UCSD-AML1 (cell line): ENCODE results near the gene IMMP2L.

ENCODE experiments used
- DNase-seq: peaks from one replicate; lab custom pipeline; 2025; ENCODE audit not compliant: unreplicated experiment; lab: John Stamatoyannopoulos, UW

Gene IMMP2L

GRCh38 chr7:110774071-110774470 lies 788.2 kb downstream of the IMMP2L start:
- DNase-seq, result no peak

GRCh38 chr7:110772615-110773014 lies 789.7 kb downstream of the IMMP2L start:
- DNase-seq, result no peak

GRCh38 chr7:110771717-110772116 lies 790.6 kb downstream of the IMMP2L start:
- no peak for DNase-seq

DNA sequence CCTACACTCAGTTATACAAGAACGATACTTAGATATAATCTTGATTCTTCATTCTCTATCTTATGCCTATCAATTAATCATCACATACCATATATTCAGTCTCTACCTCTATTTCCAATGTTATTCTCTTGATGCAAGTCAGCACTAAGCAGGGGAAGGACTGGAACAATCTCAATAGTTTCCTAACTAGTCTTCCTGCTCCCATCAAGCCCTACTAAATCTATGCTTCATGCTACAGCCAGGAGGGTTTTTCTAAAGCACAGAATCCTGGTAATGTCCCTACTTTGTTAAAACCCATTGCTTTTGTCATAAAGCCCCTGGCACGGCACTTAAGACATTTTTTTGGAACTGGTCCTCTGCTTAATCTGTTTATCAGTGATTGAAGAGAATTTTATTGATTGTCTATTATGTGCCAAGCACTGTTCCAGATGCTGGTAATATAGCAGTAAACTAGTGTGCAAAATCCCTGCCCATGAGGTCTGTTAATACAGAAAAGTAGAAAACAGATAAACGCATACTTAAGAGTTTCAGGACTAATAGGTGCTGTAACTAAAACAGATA lies 794.7 kb downstream of the IMMP2L start:
- no peak for DNase-seq

DNA sequence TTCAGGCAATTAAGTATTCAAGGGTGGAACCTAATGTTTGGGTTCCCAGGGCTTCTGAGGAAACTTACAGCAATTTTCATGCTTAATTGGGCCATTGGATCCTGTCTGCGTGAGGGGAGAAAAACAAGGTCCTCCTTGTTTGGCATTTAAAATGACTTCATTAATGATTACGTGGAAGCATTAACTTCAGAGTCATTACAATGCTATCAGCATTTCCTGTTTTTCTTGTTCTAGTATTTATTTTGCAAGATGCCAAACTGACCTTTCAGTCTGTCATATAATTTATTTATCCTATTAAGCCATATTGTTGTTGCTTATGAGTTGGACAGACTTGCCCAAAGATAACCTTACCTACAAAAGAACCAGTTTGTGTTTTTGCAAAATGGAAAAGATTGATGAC lies 795.4 kb downstream of the IMMP2L start:
- DNase-seq, result no peak

DNA sequence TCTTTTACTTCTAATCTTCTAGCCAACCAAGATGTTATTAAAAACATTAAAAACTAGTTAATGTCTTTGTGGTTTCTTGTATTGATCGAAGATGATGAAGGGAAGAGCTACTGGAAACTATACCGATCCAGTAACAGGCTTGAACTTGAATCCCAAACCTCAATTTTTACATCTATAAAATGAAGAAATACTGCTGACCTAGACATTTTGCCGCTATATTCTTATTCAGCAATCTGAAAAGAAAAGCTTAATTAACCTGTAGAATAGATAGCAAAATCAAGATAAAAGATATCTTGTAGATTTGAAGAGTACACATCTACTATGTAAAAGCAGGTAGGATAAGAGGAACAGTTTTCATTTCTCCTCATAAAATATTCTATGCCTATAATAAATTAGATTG lies 797.4 kb downstream of the IMMP2L start:
- DNase-seq, result no peak

- no peak for DNase-seq
Measured at GRCh38 chr7:110762546-110763225, 799.6 kb downstream of the IMMP2L start.

- DNase-seq, result no peak
Measured at GRCh38 chr7:110760341-110760740, 802.0 kb downstream of the IMMP2L start.

DNA sequence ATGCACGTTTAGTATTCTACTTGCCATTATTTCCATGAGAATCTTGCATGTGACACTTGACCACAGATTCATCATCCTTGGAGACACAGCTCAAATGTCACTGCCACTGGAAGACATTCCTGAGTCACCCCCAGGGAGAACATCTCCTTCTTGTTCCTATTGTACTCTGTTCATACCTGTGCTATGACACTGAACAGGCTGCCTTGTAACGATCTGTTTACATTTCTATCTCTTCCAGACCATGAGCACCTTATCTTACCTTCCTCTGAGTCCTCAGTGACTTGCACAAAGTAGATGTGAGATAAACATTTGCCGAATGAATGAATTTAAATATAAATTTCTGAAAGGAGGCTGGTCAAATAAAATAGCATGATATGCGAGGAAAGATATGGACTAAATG lies 803.2 kb downstream of the IMMP2L start:
- no peak for DNase-seq

GRCh38 chr7:110754649-110755048 lies 807.6 kb downstream of the IMMP2L start:
- DNase-seq, result no peak

GRCh38 chr7:110750931-110751605 lies 811.2 kb downstream of the IMMP2L start:
- DNase-seq, result no peak

DNA sequence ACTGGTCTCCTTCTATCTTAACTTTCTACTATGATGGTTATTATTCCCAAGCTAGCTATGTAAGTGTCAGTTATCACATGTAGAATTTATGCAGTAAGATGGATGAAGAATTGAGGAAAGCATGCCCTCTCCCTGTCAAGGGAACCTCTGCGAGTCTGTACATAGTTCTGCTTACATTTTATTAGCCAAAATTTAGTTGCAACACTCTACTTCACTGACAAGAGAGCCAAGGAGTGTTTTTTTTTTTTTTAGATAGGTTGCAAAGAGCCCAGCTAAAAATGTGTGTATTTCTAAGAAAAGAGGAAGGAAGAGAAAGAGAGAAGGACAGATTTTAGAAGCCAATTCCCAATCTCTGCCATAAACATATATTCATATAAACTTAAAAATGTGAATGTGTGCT lies 829.1 kb downstream of the IMMP2L start:
- DNase-seq, result no peak

- DNase-seq, result no peak
Measured at GRCh38 chr7:110724811-110725210, 837.5 kb downstream of the IMMP2L start.

DNA sequence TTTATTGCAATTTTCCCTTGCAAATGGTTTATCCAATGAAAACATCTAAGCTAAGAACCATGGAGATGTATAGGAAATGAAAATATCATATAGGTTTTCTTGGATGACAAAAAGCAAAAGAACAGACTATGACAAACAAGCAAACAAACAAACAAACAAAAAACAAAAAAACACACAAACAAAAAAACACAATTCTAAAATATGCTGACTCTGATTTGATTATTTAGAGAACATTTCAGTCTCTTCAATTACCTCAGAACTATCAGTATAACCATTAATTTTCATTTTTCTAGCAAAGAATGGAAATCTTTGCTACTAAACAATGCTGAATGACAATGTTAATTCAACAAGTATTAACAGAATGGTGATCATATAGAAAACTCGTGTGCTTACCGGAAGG lies 840.9 kb downstream of the IMMP2L start:
- DNase-seq, result no peak

- DNase-seq, result no peak
Measured at GRCh38 chr7:110720626-110721025, 841.7 kb downstream of the IMMP2L start.

- DNase-seq, result no peak
Measured at GRCh38 chr7:110719741-110720140, 842.6 kb downstream of the IMMP2L start.

DNA sequence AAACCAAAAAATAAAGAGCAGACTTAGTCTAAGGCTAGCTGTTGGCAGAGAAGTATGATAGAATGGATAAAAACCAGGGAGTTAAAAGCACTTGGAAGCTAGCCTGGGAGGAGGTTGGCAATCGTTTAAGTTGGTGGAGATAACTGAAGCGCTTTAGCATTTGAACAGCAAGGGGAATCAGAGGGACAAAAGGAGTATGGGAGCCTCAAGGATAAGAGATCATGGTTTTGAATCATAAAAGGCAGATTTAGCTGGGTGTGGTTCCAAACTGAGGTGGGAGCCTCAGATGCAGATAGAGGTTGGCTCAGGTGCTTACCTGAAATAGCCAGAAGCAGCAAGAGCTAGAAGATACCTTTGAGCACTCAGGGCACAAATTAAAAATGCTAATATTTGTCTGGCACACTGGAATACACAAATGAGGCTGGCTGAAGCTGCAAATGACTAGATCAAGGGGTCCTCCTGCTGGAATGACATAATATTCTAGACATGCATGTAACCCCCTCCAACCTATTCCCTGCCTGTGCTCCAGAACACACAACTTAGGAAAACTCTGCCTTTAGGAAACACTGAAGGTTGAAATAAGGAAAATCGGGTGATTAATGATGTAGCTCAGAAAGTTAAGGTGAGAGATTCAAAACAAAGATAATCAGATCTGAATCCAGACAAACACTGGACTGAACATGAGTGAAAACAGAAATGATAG lies 843.6 kb downstream of the IMMP2L start:
- DNase-seq, result no peak

DNA sequence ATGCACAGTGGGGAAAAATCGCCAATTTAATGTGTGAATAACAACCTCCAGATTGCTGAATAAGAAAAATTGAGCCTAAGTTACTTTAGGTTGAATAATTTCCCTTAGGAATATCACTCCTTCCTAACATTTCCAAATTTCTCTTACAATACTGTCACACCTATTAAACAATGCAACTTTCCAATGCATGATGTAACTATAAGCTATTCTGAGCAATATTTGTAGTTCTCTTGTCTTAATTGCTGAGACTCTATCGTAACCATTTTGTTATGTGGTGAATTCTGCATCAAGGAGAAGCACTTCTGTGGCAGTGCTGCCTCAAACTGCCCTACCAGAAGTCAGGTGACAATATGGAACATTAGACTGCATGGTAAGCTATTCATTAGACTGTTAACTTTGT lies 858.1 kb downstream of the IMMP2L start:
- DNase-seq, result no peak

- no peak for DNase-seq
Measured at GRCh38 chr7:110698576-110698975, 863.7 kb downstream of the IMMP2L start.

DNA sequence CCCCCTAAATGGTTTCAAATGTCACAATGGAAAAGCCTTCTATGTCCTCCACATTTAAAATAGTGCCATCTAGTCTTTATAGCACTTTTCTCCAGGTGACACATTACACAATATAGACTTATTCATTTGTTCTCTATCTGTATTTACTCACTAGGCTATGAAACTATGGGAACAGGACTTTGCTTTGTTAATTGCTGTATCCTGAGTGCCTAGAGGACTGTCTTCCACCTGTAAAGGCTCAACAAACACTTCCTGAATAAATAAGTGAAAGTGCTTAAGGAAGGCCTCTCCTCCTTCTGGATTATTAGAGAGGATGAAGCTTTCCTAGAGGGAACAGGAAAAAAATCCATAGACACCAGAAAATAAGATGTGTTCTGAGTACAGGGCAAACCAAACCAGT lies 868.9 kb downstream of the IMMP2L start:
- DNase-seq, result no peak

DNA sequence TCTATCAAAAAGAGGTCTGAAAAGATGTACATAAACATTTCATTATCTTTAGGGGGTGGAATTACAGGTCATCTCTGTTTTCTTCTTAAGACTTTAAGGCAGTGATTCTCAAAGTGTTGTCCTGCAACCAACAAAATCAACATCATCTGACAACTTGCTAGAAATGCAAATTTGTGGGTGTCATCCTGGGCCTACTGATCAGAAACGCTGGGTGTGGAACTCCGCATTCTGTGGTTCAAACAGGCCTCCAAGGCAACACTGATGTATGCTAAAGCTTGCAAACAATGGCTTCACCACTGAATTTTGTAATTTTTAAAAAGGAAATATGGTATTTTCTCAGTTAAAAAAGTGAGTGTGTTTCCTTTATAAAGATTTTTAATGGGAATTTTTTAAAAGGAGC lies 873.4 kb downstream of the IMMP2L start:
- DNase-seq, result no peak

DNA sequence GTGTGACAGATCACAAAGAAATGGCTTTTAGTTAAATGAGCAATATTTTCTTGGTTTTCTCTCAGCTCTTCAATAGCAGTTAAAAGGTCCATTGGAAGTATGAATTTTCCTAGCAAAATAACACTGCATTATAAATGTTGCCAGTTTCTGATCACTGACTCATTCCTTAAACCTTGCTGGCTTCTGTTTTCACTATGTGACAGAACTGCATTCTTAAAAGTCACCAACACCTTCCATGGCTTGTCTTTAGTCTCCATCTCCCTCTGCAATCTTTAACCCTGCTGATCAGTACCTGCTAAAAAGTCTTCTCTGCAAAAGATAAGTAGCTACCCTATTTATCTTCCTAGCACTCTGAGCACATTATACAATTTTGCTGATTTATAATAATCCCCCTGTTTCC lies 876.4 kb downstream of the IMMP2L start:
- DNase-seq, result no peak
